ENCODE results near the gene LIG3.

The LIG3 gene

DNA sequence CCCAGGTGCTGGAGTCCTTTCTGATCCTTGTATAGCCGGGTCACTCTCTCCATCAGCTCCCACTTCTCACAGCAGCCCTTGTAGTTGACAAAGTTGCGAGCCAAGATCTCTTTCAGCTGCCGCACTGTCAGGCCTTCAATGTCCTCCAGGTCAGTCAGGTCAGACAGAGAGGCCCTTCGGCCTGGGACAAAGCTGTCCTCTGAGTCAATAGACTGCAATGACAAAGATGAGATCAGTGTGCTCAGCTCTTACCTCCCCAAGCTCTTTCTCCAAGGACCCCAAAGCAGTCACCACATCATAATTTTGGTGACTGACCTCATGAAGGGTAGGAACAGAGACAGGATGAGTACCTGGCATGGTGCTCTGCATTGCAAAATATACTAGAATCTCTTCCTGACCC is 36.1 kb downstream of the LIG3 start:
- TF ChIP-seq ZNF70 (CRISPR knock-in tag; IDR thresholded peaks at IDR 0.05), result no peak
- TF ChIP-seq, protein P1, sequence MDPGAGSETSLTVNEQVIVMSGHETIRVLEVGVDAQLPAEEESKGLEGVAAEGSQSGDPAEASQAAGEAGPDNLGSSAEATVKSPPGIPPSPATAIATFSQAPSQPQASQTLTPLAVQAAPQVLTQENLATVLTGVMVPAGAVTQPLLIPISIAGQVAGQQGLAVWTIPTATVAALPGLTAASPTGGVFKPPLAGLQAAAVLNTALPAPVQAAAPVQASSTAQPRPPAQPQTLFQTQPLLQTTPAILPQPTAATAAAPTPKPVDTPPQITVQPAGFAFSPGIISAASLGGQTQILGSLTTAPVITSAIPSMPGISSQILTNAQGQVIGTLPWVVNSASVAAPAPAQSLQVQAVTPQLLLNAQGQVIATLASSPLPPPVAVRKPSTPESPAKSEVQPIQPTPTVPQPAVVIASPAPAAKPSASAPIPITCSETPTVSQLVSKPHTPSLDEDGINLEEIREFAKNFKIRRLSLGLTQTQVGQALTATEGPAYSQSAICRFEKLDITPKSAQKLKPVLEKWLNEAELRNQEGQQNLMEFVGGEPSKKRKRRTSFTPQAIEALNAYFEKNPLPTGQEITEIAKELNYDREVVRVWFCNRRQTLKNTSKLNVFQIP (CRISPR knock-in tag; IDR thresholded peaks at IDR 0.05; ENCODE audit: borderline replicate concordance, low read depth), result no peak
- TF ChIP-seq, protein P2, sequence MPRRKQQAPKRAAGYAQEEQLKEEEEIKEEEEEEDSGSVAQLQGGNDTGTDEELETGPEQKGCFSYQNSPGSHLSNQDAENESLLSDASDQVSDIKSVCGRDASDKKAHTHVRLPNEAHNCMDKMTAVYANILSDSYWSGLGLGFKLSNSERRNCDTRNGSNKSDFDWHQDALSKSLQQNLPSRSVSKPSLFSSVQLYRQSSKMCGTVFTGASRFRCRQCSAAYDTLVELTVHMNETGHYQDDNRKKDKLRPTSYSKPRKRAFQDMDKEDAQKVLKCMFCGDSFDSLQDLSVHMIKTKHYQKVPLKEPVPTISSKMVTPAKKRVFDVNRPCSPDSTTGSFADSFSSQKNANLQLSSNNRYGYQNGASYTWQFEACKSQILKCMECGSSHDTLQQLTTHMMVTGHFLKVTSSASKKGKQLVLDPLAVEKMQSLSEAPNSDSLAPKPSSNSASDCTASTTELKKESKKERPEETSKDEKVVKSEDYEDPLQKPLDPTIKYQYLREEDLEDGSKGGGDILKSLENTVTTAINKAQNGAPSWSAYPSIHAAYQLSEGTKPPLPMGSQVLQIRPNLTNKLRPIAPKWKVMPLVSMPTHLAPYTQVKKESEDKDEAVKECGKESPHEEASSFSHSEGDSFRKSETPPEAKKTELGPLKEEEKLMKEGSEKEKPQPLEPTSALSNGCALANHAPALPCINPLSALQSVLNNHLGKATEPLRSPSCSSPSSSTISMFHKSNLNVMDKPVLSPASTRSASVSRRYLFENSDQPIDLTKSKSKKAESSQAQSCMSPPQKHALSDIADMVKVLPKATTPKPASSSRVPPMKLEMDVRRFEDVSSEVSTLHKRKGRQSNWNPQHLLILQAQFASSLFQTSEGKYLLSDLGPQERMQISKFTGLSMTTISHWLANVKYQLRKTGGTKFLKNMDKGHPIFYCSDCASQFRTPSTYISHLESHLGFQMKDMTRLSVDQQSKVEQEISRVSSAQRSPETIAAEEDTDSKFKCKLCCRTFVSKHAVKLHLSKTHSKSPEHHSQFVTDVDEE (CRISPR knock-in tag; IDR thresholded peaks at IDR 0.05), result no peak
- ATAC-seq, result no peak

DNA sequence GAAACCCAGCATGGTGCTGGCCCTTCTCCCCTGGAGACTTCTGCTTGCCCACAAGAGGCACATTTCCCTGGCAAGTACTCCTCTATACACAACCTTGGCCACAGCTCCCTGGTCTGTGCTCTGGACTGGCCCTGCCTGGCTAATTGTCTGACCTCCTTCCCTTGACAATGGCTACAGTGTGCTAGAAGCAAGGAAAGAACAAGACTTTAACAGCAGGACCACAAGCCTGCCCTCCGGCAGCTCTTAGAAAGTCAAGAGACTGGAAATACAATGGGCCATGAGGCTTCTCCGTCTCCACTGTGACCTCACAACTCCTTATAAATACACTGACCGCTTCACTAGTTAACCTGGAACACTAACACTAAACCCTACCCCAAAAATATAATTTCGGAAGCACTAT is 36.7 kb downstream of the LIG3 start:
- TF ChIP-seq, protein P3, sequence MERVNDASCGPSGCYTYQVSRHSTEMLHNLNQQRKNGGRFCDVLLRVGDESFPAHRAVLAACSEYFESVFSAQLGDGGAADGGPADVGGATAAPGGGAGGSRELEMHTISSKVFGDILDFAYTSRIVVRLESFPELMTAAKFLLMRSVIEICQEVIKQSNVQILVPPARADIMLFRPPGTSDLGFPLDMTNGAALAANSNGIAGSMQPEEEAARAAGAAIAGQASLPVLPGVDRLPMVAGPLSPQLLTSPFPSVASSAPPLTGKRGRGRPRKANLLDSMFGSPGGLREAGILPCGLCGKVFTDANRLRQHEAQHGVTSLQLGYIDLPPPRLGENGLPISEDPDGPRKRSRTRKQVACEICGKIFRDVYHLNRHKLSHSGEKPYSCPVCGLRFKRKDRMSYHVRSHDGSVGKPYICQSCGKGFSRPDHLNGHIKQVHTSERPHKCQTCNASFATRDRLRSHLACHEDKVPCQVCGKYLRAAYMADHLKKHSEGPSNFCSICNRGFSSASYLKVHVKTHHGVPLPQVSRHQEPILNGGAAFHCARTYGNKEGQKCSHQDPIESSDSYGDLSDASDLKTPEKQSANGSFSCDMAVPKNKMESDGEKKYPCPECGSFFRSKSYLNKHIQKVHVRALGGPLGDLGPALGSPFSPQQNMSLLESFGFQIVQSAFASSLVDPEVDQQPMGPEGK (CRISPR knock-in tag; IDR thresholded peaks at IDR 0.05; ENCODE audit: borderline replicate concordance), result no peak
- no peak for TF ChIP-seq TCF4 (CRISPR knock-in tag; IDR thresholded peaks at IDR 0.05; ENCODE audit: borderline replicate concordance)
- TF ChIP-seq SNAI2 (CRISPR knock-in tag; IDR thresholded peaks at IDR 0.05), result no peak
- no peak for TF ChIP-seq OSR1 (CRISPR knock-in tag; IDR thresholded peaks at IDR 0.05)
- no peak for TF ChIP-seq ZFP30 (CRISPR knock-in tag; IDR thresholded peaks at IDR 0.05)
- no peak for TF ChIP-seq ZNF8 (CRISPR knock-in tag; IDR thresholded peaks at IDR 0.05)
- TF ChIP-seq, protein P1 (CRISPR knock-in tag; IDR thresholded peaks at IDR 0.05; ENCODE audit: borderline replicate concordance, low read depth), result no peak
- TF ChIP-seq, protein P2 (CRISPR knock-in tag; IDR thresholded peaks at IDR 0.05), result no peak
- TF ChIP-seq ZNF70 (CRISPR knock-in tag; IDR thresholded peaks at IDR 0.05), result no peak
- no peak for TF ChIP-seq GLIS3 (CRISPR knock-in tag; IDR thresholded peaks at IDR 0.05)
- no peak for TF ChIP-seq TOX (CRISPR knock-in tag; IDR thresholded peaks at IDR 0.05; ENCODE audit: borderline replicate concordance)
- TF ChIP-seq PPARA (CRISPR knock-in tag; IDR thresholded peaks at IDR 0.05; ENCODE audit: borderline replicate concordance), result no peak
- TF ChIP-seq ARNTL (CRISPR knock-in tag; IDR thresholded peaks at IDR 0.05; ENCODE audit: borderline replicate concordance, low read depth), result no peak
- TF ChIP-seq ISL1 (CRISPR knock-in tag; IDR thresholded peaks at IDR 0.05), result no peak
- TF ChIP-seq ESRRG (CRISPR knock-in tag; IDR thresholded peaks at IDR 0.05), result no peak
- TF ChIP-seq, protein P4, sequence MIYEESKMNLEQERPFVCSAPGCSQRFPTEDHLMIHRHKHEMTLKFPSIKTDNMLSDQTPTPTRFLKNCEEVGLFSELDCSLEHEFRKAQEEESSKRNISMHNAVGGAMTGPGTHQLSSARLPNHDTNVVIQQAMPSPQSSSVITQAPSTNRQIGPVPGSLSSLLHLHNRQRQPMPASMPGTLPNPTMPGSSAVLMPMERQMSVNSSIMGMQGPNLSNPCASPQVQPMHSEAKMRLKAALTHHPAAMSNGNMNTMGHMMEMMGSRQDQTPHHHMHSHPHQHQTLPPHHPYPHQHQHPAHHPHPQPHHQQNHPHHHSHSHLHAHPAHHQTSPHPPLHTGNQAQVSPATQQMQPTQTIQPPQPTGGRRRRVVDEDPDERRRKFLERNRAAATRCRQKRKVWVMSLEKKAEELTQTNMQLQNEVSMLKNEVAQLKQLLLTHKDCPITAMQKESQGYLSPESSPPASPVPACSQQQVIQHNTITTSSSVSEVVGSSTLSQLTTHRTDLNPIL (CRISPR knock-in tag; IDR thresholded peaks at IDR 0.05; ENCODE audit: low read depth), result no peak
- TF ChIP-seq ZC3H10 (CRISPR knock-in tag; IDR thresholded peaks at IDR 0.05), result no peak
- TF ChIP-seq, protein P5, sequence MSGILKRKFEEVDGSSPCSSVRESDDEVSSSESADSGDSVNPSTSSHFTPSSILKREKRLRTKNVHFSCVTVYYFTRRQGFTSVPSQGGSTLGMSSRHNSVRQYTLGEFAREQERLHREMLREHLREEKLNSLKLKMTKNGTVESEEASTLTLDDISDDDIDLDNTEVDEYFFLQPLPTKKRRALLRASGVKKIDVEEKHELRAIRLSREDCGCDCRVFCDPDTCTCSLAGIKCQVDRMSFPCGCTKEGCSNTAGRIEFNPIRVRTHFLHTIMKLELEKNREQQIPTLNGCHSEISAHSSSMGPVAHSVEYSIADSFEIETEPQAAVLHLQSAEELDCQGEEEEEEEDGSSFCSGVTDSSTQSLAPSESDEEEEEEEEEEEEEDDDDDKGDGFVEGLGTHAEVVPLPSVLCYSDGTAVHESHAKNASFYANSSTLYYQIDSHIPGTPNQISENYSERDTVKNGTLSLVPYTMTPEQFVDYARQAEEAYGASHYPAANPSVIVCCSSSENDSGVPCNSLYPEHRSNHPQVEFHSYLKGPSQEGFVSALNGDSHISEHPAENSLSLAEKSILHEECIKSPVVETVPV (CRISPR knock-in tag; IDR thresholded peaks at IDR 0.05), result no peak
- no peak for TF ChIP-seq RARB (CRISPR knock-in tag; IDR thresholded peaks at IDR 0.05)
- no peak for ATAC-seq
